WTC11 (cell line): ENCODE measurements around the gene ALLC. TPM values are rescaled to one million over a fixed set of nuclear protein-coding genes. Genes with fewer than 3 reads are reported as not detected.

Experiments
- ATAC-seq: fragments of 200-7000 bp; cut with Tn5 transposase; 2 replicates; pipeline ENCODE4 v1.10.0; 2021; ENCODE audit warnings: mild to moderate bottlenecking, moderate library complexity
- CTCF ChIA-PET: fragments of 300-600 bp; sonication (Branson Sonifier 250); formaldehyde crosslinking; loops from one replicate; lab custom pipeline; 2021; ENCODE audit warnings: antibody characterized with exemption; lab: Charles Lee
- POLR2A ChIA-PET: fragments of 350-600 bp; sonication (Branson Sonifier 250); formaldehyde crosslinking; loops from one replicate; lab custom pipeline; 2021; ENCODE audit warnings: antibody characterized with exemption; lab: Charles Lee
- DNase-seq: peaks from one replicate; pipeline ENCODE4 v3.0.0; 2021; ENCODE audit warnings: low spot score
- H3K27ac Mint-ChIP-seq: 2 replicates; pipeline ENCODE4 v1.8.0; 2021; ENCODE audit warnings: mixed read lengths
- H3K27me3 Mint-ChIP-seq: 2 replicates; pipeline ENCODE4 v1.8.0; 2021; ENCODE audit warnings: low read depth, mild to moderate bottlenecking, moderate library complexity, mixed read lengths
- H3K36me3 Mint-ChIP-seq: 2 replicates; pipeline ENCODE4 v1.8.0; 2021; ENCODE audit warnings: mixed read lengths
- H3K4me1 Mint-ChIP-seq: 2 replicates; pipeline ENCODE4 v1.8.0; 2022; ENCODE audit warnings: mixed read lengths
- H3K4me3 Mint-ChIP-seq: 2 replicates; pipeline ENCODE4 v1.8.0; 2021; ENCODE audit warnings: mild to moderate bottlenecking, moderate library complexity, mixed read lengths
- H3K9me3 Mint-ChIP-seq: 2 replicates; pipeline ENCODE4 v1.8.0; 2021; ENCODE audit warnings: mixed read lengths
- ATF6 ChIP-seq: sonication (generic); formaldehyde crosslinking; IDR thresholded peaks from 2 replicates; pipeline ENCODE4 v1.8.1; 2023; ENCODE audit warnings: mild to moderate bottlenecking, missing genetic modification reagents
- E2F5 ChIP-seq: sonication (generic); formaldehyde crosslinking; IDR thresholded peaks from 2 replicates; pipeline ENCODE4 v1.8.1; 2022; ENCODE audit warnings: mild to moderate bottlenecking, moderate library complexity, missing genetic modification reagents
- ELF4 ChIP-seq: sonication (generic); formaldehyde crosslinking; IDR thresholded peaks from 2 replicates; pipeline ENCODE4 v1.8.1; 2022; ENCODE audit warnings: low read depth, mild to moderate bottlenecking, moderate library complexity, missing genetic modification reagents
- GRHL2 ChIP-seq: fragments of 250-450 bp; sonication (Bioruptor Pico); IDR thresholded peaks from 2 replicates; pipeline ENCODE4 v1.8.0; 2022; ENCODE audit warnings: mild to moderate bottlenecking, moderate library complexity; ENCODE audit not compliant: insufficient replicate concordance, severe bottlenecking
- GTF2I ChIP-seq: fragments of 250-450 bp; sonication (Bioruptor Pico); conservative IDR thresholded peaks from 2 replicates; pipeline ENCODE4 v1.4.0; 2021; ENCODE audit warnings: mild to moderate bottlenecking
- HMGA2 ChIP-seq: fragments of 250-450 bp; sonication (Bioruptor Pico); IDR thresholded peaks from 2 replicates; pipeline ENCODE4 v1.4.0; 2021; ENCODE audit warnings: mild to moderate bottlenecking, moderate library complexity
- HMGXB4 ChIP-seq: sonication (generic); formaldehyde crosslinking; IDR thresholded peaks from 2 replicates; pipeline ENCODE4 v1.8.1; 2023; ENCODE audit warnings: mild to moderate bottlenecking, moderate library complexity, missing genetic modification reagents
- NFE2L1 ChIP-seq: sonication (generic); formaldehyde crosslinking; IDR thresholded peaks from 2 replicates; pipeline ENCODE4 v1.8.1; 2023; ENCODE audit warnings: missing genetic modification reagents
- SMAD3 ChIP-seq: sonication (generic); formaldehyde crosslinking; IDR thresholded peaks from 2 replicates; pipeline ENCODE4 v1.8.0; 2022; ENCODE audit warnings: missing genetic modification reagents, mild to moderate bottlenecking, borderline replicate concordance
- STAT6 ChIP-seq: sonication (generic); formaldehyde crosslinking; conservative IDR thresholded peaks from 2 replicates; pipeline ENCODE4 v1.8.1; 2023; ENCODE audit warnings: mild to moderate bottlenecking, low read depth, missing genetic modification reagents, moderate library complexity
- TEAD1 ChIP-seq: sonication (generic); formaldehyde crosslinking; IDR thresholded peaks from 2 replicates; pipeline ENCODE4 v1.8.0; 2022; ENCODE audit warnings: mild to moderate bottlenecking, missing genetic modification reagents
- ZNF219 ChIP-seq: sonication (generic); formaldehyde crosslinking; IDR thresholded peaks from 2 replicates; pipeline ENCODE4 v1.8.0; 2023; ENCODE audit warnings: missing genetic modification reagents, mild to moderate bottlenecking, borderline replicate concordance
- ZNF317 ChIP-seq: sonication (generic); formaldehyde crosslinking; IDR thresholded peaks from 2 replicates; pipeline ENCODE4 v1.8.1; 2023; ENCODE audit warnings: low read depth, mild to moderate bottlenecking, moderate library complexity, missing genetic modification reagents, borderline replicate concordance
- ZNF416 ChIP-seq: fragments of 250-450 bp; sonication (Bioruptor Pico); IDR thresholded peaks from 2 replicates; pipeline ENCODE4 v1.9.0; 2021; ENCODE audit warnings: mild to moderate bottlenecking, inconsistent platforms
- total RNA-seq: library from RNA; stranded (reverse); gene quantifications from 3 replicates; pipeline ENCODE4 v1.2.3, GENCODE V29; 2021
- TF ChIP-seq, protein P1 (sequence below): sonication (generic); formaldehyde crosslinking; IDR thresholded peaks from 2 replicates; pipeline ENCODE4 v1.8.0; 2023; ENCODE audit warnings: missing genetic modification reagents, mild to moderate bottlenecking, borderline replicate concordance
- TF ChIP-seq, protein P2 (sequence below): sonication (generic); formaldehyde crosslinking; IDR thresholded peaks from 2 replicates; pipeline ENCODE4 v1.8.1; 2022; ENCODE audit warnings: low read depth, mild to moderate bottlenecking, moderate library complexity, missing genetic modification reagents, borderline replicate concordance

The ALLC gene
- total RNA-seq, 1 experiment from 2014 or later = not detected

DNA sequence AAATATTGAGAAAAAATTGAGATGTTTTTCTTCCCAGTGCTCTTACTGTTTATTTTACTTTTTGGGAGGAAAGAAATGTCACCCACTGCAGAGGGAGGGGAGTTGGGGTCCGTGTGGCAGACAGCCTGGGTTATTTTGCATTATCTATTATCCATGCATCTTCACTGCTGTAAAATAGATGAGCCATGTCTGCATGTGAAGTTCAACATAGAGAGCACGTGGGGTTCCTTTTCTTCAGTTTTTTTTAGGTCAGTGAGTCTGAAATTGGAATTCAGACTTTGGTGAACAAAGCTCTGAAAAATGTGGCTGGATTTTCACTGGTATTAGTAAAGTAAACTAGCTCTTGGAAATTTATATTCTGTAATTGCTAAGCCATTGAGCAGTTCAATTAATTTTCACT is 47.8 kb downstream of the ALLC start:
- Mint-ChIP-seq H3K27me3 (peaks cover 22% of the 10 kb centered on the region), H3K4me3 (no peak overlapping the region)

DNA sequence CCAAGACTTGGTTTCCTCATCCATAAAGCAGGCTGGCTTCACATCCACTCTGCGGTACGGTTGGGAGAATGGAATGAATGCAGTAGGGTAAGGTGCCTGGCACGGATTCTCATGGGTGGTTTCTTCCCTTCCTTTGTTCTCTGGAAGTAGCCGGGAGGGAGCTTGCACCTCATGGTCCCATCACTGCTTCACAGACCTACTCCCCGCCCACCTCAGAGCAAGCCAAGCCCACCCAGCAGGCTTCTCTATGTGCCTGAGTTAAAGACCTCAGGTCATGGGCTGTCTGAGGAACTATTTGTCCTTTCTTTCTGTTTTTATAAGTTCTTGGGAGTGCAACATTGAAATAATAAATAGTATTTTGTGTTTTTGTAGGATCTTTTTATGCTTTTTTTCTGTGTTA is 48.9 kb downstream of the ALLC start:
- no peaks in the 10 kb centered on the region for H3K4me1 Mint-ChIP-seq
- CTCF ChIA-PET = no interaction called here
- no peak for TF ChIP-seq SMAD3 (CRISPR knock-in tag)
- no peak for TF ChIP-seq ZNF317 (CRISPR knock-in tag)
- TF ChIP-seq ZNF219 = no peak
- TF ChIP-seq ELF4 (CRISPR knock-in tag) = no peak
- TF ChIP-seq, all 79 proteins: peak for 0
- peaks cover 65% of the 10 kb centered on the region for H3K9me3 Mint-ChIP-seq
- H3K36me3 Mint-ChIP-seq = peaks cover 46% of the 10 kb centered on the region
- no peak for ATAC-seq
- no peak for DNase-seq
- no peak overlapping the region for H3K27ac Mint-ChIP-seq
- POLR2A ChIA-PET = no interaction called here
- peaks cover 18% of the 10 kb centered on the region for H3K27me3 Mint-ChIP-seq
- no peak overlapping the region for H3K4me3 Mint-ChIP-seq

More for the DNA sequence above, 47.8 kb downstream of the ALLC start:
- ChIA-PET POLR2A (no interaction called here), CTCF (no interaction called here)
- DNase-seq (no peak), ATAC-seq (no peak)
- TF ChIP-seq STAT6 (CRISPR knock-in tag) (no peak), ELF4 (CRISPR knock-in tag) (no peak), GTF2I (no peak)
- H3K4me1 Mint-ChIP-seq = no peaks in the 10 kb centered on the region
- H3K27ac Mint-ChIP-seq = no peak overlapping the region
- peaks cover 66% of the 10 kb centered on the region for H3K9me3 Mint-ChIP-seq
- H3K36me3 Mint-ChIP-seq = peaks cover 43% of the 10 kb centered on the region

DNA sequence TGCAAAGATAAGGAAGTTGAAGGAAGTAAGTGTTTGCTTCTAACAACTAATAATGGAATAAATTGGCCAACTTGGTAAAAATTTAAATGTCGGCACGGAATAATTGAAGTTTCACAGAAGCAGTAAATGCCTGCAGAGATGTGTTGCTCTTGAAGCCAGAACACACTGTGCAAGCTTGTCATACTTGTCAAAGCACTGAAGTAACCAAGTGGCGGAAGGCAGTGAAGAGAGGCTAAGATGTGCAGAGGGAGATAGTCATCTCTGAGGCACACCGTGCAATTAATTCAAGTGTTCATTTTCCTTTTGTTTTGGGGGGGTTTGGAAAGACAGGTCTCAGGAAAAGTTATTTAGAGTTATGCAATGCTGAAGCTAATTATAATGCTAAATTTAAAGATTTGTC is 50.6 kb downstream of the ALLC start:
- ChIA-PET CTCF (no interaction called here), POLR2A (no interaction called here)
- DNase-seq (no peak), ATAC-seq (no peak)
- Mint-ChIP-seq H3K36me3 (peaks cover 57% of the 10 kb centered on the region), H3K27ac (no peak overlapping the region), H3K9me3 (peaks cover 68% of the 10 kb centered on the region), H3K27me3 (peaks cover 15% of the 10 kb centered on the region), H3K4me1 (no peaks in the 10 kb centered on the region), H3K4me3 (no peak overlapping the region)
- TF ChIP-seq HMGXB4 (CRISPR knock-in tag) (no peak), E2F5 (CRISPR knock-in tag) (no peak), ATF6 (CRISPR knock-in tag) (no peak), ELF4 (CRISPR knock-in tag) (no peak), ZNF416 (CRISPR knock-in tag) (no peak), HMGA2 (CRISPR knock-in tag) (no peak), GRHL2 (CRISPR knock-in tag) (no peak), NFE2L1 (CRISPR knock-in tag) (no peak), TEAD1 (CRISPR knock-in tag) (no peak)
- TF ChIP-seq, protein P1, sequence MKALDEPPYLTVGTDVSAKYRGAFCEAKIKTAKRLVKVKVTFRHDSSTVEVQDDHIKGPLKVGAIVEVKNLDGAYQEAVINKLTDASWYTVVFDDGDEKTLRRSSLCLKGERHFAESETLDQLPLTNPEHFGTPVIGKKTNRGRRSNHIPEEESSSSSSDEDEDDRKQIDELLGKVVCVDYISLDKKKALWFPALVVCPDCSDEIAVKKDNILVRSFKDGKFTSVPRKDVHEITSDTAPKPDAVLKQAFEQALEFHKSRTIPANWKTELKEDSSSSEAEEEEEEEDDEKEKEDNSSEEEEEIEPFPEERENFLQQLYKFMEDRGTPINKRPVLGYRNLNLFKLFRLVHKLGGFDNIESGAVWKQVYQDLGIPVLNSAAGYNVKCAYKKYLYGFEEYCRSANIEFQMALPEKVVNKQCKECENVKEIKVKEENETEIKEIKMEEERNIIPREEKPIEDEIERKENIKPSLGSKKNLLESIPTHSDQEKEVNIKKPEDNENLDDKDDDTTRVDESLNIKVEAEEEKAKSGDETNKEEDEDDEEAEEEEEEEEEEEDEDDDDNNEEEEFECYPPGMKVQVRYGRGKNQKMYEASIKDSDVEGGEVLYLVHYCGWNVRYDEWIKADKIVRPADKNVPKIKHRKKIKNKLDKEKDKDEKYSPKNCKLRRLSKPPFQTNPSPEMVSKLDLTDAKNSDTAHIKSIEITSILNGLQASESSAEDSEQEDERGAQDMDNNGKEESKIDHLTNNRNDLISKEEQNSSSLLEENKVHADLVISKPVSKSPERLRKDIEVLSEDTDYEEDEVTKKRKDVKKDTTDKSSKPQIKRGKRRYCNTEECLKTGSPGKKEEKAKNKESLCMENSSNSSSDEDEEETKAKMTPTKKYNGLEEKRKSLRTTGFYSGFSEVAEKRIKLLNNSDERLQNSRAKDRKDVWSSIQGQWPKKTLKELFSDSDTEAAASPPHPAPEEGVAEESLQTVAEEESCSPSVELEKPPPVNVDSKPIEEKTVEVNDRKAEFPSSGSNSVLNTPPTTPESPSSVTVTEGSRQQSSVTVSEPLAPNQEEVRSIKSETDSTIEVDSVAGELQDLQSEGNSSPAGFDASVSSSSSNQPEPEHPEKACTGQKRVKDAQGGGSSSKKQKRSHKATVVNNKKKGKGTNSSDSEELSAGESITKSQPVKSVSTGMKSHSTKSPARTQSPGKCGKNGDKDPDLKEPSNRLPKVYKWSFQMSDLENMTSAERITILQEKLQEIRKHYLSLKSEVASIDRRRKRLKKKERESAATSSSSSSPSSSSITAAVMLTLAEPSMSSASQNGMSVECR (CRISPR knock-in tag) = no peak
- TF ChIP-seq, protein P2, sequence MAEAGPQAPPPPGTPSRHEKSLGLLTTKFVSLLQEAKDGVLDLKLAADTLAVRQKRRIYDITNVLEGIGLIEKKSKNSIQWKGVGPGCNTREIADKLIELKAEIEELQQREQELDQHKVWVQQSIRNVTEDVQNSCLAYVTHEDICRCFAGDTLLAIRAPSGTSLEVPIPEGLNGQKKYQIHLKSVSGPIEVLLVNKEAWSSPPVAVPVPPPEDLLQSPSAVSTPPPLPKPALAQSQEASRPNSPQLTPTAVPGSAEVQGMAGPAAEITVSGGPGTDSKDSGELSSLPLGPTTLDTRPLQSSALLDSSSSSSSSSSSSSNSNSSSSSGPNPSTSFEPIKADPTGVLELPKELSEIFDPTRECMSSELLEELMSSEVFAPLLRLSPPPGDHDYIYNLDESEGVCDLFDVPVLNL (CRISPR knock-in tag) = no peak
